ENCODE measurements around the gene TMEM201.

The TMEM201 gene

GRCh38 chr1:9604836-9605235 is 16.1 kb downstream of the TMEM201 start:
- DNase-seq (ENCODE audit: extremely low read depth, low read depth) = no peak
- no peak for TF ChIP-seq CTCF (IDR thresholded peaks at IDR 0.05; ENCODE audit: low read depth, low read length, missing control alignments)
- no peak overlapping the region for H3K4me3 ChIP-seq (replicated peaks; ENCODE audit: low read depth, low read length)

GRCh38 chr1:9605946-9606455 is 17.3 kb downstream of the TMEM201 start:
- no peak for DNase-seq (ENCODE audit: extremely low read depth, low read depth)
- H3K4me3 ChIP-seq (replicated peaks; ENCODE audit: low read depth, low read length) = no peak overlapping the region
- TF ChIP-seq CTCF (IDR thresholded peaks at IDR 0.05; ENCODE audit: low read depth, low read length, missing control alignments) = no peak

GRCh38 chr1:9606458-9606857 is 17.7 kb downstream of the TMEM201 start:
- no peak for TF ChIP-seq CTCF (IDR thresholded peaks at IDR 0.05; ENCODE audit: low read depth, low read length, missing control alignments)
- H3K4me3 ChIP-seq (replicated peaks; ENCODE audit: low read depth, low read length) = no peak overlapping the region
- no peak for DNase-seq (ENCODE audit: extremely low read depth, low read depth)

GRCh38 chr1:9606948-9607347 is 18.2 kb downstream of the TMEM201 start:
- DNase-seq (ENCODE audit: extremely low read depth, low read depth) = no peak
- no peak overlapping the region for H3K4me3 ChIP-seq (replicated peaks; ENCODE audit: low read depth, low read length)
- TF ChIP-seq CTCF (IDR thresholded peaks at IDR 0.05; ENCODE audit: low read depth, low read length, missing control alignments) = no peak

GRCh38 chr1:9607352-9607751 is 18.6 kb downstream of the TMEM201 start:
- no peak for DNase-seq (ENCODE audit: extremely low read depth, low read depth)
- TF ChIP-seq CTCF (IDR thresholded peaks at IDR 0.05; ENCODE audit: low read depth, low read length, missing control alignments) = no peak
- no peak overlapping the region for H3K4me3 ChIP-seq (replicated peaks; ENCODE audit: low read depth, low read length)

GRCh38 chr1:9609998-9610397 is 21.3 kb downstream of the TMEM201 start:
- no peak for DNase-seq (ENCODE audit: extremely low read depth, low read depth)
- H3K4me3 ChIP-seq (replicated peaks; ENCODE audit: low read depth, low read length) = no peak overlapping the region
- no peak for TF ChIP-seq CTCF (IDR thresholded peaks at IDR 0.05; ENCODE audit: low read depth, low read length, missing control alignments)

GRCh38 chr1:9610548-9610947 is 21.8 kb downstream of the TMEM201 start:
- TF ChIP-seq CTCF (IDR thresholded peaks at IDR 0.05; ENCODE audit: low read depth, low read length, missing control alignments) = no peak
- DNase-seq (ENCODE audit: extremely low read depth, low read depth) = no peak
- no peak overlapping the region for H3K4me3 ChIP-seq (replicated peaks; ENCODE audit: low read depth, low read length)

Measured in HFF-Myc (cell line).